ENCODE measurements around the gene OR6S1.

GRCh38 chr14:20601522-20601921 lies 40.0 kb downstream of the OR6S1 start:
- TF ChIP-seq CTCF (IDR thresholded peaks at IDR 0.05) (no peak), POLR2A (IDR thresholded peaks at IDR 0.05) (no peak), POLR2AphosphoS5 (IDR thresholded peaks at IDR 0.05) (no peak)
